A673 (cell line): ENCODE measurements around the gene RBM20.

Source experiments
- EZH2 ChIP-seq: fragments of 200-600 bp; sonication (generic); IDR thresholded peaks from 2 replicates; pipeline ENCODE4 v1.6.1; 2017; ENCODE audit warnings: borderline replicate concordance, low read depth, mild to moderate bottlenecking, mixed read lengths, antibody characterized with exemption, low read length; ENCODE audit not compliant: poor library complexity, severe bottlenecking
- TF ChIP-seq, protein P1 (sequence below): fragments of 300-800, 200-600 bp; sonication (generic); conservative IDR thresholded peaks from 2 replicates; pipeline ENCODE4 v1.5.1; 2017; ENCODE audit warnings: low read depth, mild to moderate bottlenecking, antibody characterized with exemption, low read length, moderate library complexity, mixed read lengths

DNA sequence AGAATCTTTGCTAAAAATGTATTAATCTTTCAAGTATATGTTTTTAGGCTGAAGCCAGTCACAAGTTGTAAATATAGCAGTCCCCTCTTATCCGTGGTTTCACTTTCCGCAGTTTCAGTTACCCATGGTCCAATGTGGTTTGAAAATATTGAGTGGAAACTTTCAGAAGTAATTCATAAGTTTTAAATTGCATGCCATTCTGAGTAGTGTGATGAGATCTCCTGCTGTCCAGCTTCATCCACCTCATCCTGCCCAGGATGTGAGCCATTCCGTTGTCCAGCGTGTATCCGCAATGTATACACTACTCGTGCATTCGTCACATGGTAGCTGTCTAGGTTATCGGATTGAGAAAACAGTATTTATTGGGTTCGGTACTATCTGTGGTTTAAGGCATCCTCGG, 239.8 kb downstream of the RBM20 start:
- TF ChIP-seq EZH2 = no peak
- TF ChIP-seq, protein P1, sequence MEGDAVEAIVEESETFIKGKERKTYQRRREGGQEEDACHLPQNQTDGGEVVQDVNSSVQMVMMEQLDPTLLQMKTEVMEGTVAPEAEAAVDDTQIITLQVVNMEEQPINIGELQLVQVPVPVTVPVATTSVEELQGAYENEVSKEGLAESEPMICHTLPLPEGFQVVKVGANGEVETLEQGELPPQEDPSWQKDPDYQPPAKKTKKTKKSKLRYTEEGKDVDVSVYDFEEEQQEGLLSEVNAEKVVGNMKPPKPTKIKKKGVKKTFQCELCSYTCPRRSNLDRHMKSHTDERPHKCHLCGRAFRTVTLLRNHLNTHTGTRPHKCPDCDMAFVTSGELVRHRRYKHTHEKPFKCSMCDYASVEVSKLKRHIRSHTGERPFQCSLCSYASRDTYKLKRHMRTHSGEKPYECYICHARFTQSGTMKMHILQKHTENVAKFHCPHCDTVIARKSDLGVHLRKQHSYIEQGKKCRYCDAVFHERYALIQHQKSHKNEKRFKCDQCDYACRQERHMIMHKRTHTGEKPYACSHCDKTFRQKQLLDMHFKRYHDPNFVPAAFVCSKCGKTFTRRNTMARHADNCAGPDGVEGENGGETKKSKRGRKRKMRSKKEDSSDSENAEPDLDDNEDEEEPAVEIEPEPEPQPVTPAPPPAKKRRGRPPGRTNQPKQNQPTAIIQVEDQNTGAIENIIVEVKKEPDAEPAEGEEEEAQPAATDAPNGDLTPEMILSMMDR = no peak
